KG1 (cell line): ENCODE data around the gene PHPT1.
"Not testable (repeated sequence)": the region's sequence is repeated elsewhere in the genome, so short reads cannot be mapped to it uniquely, and the experiment has no call there.

Experiments used
- DNase-seq: peaks from one replicate; lab custom pipeline; 2025; lab: John Stamatoyannopoulos, UW

PHPT1 gene

DNA sequence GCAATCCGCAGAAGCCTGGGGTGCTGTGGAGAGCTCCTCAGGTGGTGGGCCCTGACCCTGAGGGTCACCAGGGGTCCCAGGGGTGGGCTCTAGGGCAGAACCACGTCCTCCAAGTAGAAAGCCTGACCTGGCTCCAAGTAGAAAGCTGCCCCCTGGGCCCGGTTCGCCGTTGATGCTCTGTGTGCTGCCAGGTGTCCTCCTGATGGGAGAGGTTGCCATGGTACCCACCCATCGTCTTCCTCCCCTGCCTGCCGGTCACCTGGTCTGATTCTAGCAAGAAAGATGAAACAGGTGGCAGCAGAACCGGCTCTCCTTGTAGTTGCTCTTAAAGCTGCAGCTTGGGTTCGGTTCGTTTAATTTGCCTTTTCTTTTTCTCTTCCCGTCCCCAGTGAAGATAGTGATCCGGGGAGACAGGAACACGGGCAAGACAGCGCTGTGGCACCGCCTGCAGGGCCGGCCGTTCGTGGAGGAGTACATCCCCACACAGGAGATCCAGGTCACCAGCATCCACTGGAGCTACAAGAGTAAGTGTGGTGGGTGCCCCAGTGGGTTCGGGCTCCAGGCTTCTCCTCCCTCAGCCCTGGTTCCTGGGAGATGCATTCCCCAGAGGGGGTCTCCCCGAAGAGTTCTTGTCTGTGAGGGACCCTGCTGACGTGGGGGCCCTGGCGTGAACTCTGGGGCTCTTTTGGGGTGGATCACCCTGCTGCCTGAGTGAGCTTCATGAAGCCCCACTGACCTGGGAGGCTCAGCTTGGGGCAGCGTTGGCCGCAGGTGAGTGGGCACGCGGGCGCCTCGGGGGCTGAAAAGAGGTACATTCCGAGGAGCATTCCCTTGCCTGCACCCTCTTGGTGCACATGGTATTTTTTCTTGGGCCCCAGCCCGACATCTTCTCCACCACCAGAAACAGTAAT, 25.8 kb upstream of the PHPT1 start:
- no peak for DNase-seq

DNA sequence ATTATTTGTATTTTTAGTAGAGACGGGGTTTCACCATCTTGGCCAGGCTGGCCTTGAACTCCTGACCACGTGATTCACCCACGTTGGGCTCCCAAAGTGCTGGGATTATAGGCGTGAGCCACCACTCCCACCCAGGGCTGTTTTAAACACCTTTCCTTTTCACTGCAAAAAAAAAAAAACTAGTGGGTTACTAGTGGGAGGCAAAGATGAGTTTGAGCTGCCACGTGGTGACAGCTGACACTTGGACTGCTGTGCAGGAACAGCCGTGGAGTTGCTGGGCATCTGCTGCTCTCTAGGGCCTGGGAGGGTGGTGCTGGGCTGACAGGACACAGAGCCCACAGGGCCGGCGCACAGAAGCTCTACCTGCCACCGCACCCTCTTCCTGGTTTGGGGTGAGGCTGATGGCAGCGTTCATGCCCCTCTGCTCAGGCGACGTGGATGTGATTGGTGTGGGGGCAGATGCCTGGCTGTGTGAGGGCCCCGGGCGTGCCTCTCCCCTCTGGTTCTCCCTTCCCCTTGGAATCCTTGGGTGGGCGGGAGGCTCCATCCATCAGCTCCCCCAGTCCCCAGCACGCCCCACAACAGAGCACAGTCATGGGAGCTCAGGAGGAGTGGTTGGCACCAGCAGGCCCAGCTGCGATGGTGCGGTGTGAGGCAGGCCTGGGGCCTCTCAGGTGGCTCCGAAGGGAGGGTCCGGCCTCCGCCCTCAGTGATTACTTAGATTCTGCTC, 24.5 kb upstream of the PHPT1 start:
- DNase-seq: no peak

DNA sequence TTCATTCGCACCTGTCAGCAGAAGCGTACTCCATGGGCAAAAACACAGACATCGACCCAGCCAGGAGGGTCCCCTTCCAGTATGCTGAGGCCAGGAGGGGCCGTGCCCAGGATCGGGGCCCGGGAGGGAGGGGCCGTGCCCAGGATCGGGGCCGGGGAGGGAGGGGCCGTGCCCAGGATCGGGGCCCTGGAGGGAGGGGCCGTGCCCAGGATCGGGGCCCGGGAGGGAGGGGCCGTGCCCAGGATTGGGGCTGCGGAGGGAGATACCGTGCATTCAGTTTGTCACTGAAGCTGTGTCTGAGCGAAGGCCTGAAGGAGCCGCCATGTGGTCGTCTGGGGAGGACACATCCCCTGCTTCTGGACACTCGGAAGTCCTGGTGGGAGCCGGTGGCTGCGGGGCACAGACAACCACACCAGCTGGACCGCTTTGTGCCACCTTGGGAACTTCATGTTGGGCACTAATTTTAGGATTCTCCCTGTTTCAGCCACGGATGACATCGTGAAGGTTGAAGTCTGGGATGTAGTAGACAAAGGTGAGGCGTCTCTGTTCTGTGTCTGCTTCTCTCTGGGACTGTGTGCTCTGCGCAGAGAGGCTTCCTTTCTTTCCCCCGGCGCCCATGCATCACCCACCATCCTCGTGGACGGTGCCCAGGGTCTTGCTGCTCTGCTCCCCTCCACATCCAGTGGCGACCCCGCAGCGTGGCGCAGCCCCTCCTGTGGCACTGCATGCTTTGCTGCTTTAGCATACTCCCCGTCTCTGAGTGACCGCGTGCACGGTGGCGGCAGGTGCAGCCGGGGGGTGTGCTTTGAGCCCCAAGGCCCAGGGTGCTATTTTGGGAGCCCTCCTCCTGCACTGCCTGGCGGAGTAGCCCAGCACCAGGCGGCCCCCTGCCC, 23.7 kb upstream of the PHPT1 start:
- DNase-seq: no peak

DNA sequence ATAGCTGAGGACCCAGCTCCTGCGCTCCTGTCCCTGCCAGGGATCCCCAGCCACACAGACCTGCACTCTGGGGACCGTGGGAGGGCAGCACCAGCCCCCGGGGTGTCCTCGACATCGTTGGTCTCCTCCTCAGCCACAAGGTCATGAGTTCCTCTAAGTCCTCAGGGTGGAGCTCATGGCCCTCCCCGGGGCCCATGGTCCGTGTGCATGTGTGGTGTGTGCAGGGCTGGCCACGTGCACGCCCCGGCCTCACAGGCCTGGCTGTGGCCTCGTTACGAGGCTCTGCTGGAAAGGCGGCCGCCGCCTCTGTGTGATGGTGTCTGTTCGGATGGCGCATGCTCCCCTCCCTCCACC, 23.0 kb upstream of the PHPT1 start:
- no peak for DNase-seq

DNA sequence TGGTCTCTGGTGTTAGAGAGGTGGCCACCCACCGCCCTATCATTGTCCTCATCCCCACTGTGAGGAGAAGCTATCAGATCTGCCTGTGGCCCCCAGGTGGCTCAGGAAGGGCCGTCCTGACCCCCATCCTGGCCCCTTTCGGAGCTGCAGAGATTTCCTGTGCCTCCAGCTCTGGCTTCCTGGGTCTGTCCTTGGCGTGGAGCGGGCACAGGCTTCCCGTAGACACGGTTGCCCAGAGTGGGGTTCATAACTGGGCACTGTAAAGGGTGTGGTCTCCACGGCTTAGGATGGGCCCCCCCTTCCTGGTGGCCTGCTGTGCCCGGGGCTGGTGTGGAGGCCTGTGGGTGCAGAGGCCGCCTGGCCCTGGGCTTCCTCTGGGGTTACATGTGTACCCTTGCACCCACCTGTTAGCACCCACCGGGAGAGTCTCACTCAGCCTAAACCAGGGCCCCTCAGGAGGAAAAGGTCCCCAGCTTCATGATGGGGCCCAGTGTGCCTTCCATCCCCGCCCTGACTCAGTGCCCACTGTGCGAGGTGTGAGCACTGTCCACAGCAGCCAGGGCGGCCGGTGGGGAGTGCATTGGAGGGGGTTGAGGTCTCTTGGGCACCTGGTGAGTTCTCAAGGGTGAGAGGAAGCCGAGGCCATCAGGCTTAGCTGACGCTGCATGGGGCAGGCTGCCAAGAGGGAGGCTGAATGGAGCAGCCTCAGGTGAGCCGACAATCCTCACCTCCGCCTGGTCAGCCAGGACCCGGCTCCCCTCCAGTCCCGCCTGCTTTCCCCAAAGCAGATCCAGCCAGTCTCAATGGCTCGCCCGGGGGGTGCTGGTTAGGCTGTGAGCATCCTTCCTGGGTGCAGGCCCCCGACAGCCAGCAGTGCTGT, 22.3 kb upstream of the PHPT1 start:
- DNase-seq: no peak

GRCh38 chr9:136827794-136828473, 21.3 kb upstream of the PHPT1 start:
- DNase-seq: no peak

- no peak for DNase-seq
Observed at GRCh38 chr9:136828474-136829140, 20.6 kb upstream of the PHPT1 start.

DNA sequence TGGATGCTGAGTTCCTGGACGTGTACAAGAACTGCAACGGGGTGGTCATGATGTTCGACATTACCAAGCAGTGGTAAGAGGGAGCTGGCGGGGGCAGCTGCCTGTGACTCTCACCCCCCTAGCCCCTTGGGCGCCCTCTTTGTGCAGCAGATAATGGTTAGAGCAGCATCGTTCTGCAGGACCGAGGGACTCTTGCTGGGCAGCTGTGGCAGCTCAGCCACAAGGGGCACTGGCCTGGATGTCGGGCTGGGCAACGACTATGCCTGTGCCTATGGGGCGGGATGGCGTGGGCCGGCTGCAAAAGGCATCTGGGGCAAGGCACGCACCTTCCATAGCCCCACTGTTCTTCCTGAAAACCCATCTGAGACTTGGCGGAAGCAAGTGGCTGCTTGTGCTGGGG, 19.8 kb upstream of the PHPT1 start:
- DNase-seq: no peak

GRCh38 chr9:136829981-136830885, 19.0 kb upstream of the PHPT1 start:
- no peak for DNase-seq

DNA sequence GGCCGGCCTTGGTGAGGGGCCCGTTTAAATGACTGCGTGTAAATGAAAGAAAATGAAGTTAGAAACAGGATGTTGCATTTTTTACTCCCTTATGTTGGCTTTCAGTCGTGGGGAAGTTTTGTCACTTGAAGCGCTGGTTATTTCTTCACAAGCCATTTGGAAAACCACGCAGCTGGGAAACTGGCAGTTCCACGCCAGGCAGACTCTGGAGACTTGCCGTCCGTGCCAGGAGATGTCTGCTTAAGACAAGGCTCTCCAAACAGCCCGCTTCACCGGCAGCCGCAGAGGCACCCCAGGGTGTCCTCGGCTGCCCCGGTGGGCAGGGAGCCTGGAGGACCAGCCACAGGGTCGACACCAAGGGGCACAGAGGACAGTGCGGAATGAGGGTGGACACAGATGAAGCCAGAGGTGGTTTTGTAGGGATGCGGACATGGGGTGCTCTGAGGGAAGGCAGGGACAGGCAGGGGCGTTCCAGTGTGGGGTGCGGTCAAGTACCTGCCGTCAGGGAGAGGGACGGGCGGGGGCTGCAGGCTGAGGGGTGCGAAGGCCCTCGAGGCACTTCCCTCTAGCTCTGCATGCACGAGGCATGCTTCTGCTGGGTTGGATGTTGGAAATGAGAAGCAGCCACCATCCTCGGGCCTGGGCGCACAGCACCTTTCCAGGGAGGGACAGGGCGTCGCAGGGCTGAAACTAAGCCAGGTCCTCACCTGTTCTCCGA, 18.0 kb upstream of the PHPT1 start:
- no peak for DNase-seq

- DNase-seq: no peak
Observed at GRCh38 chr9:136831720-136832104, 17.5 kb upstream of the PHPT1 start.

DNA sequence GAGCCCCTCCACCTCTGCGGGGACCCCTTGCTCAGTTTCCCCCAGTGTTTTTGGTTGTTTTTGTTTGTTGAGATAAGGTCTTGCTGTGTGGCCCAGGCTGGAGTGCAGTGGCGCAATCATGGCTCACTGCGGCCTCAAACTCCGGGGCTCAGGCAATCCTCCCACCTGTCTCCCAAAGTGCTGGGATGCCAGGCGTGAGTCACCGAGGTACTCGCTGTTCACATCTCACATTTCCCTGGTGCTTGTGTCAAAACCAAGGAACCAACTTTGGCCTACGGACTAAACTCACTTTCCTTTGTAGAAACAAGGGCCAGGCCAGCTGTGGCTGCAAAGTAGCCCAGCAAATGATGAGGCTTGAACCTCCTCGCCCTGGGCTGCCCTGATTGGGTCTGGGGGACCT, 16.6 kb upstream of the PHPT1 start:
- no peak for DNase-seq

DNA sequence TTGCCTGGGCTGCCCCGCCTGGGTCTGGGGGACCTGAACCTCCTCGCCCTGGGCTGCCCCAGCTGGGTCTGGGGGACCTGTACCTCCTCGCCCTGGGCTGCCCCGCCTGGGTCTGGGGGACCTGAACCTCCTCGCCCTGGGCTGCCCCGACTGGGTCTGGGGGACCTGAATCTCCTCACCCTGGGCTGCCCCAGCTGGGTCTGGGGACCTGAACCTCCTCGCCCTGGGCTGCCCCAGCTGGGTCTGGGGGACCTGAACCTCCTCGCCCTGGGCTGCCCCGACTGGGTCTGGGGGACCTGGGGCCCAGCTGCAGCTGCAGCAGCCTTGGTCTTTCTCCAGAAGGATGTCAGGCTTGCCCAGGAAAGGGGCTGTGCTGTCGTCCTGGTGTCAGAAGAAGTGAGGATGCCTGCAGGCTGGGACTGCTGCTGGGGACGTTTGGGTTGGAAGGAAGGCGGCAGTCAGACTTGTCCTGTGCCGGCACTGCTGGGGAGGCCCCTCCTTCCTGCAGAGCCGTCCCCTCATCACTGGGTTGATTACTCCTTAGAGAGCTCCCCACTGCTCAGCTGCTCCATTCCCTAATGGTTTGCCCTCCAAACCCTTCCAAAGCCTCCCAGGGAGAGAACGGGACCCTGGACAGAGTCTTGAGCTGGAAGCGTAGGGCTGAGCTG, 15.7 kb upstream of the PHPT1 start:
- DNase-seq: not testable (repeated sequence)

GRCh38 chr9:136835162-136835931, 13.9 kb upstream of the PHPT1 start:
- DNase-seq: no peak

- no peak for DNase-seq
Observed at GRCh38 chr9:136835932-136836904, 13.0 kb upstream of the PHPT1 start.
